NCI-H128 (cell line): ENCODE measurements around the gene ESR2.

ENCODE experiments used
- DNase-seq: peaks from one replicate; lab custom pipeline; 2025; ENCODE audit not compliant: unreplicated experiment; lab: John Stamatoyannopoulos, UW

The ESR2 gene

GRCh38 chr14:64092940-64093339 is 201.2 kb downstream of the ESR2 start:
- DNase-seq = no peak

- no peak for DNase-seq
Observed at GRCh38 chr14:64092338-64092737, 201.8 kb downstream of the ESR2 start.

GRCh38 chr14:64091217-64091616 is 203.0 kb downstream of the ESR2 start:
- no peak for DNase-seq

- DNase-seq = no peak
Observed at GRCh38 chr14:64089920-64090319, 204.3 kb downstream of the ESR2 start.

GRCh38 chr14:64088647-64088964 is 205.6 kb downstream of the ESR2 start:
- no peak for DNase-seq

- no peak for DNase-seq
Observed at GRCh38 chr14:64082837-64083236, 211.3 kb downstream of the ESR2 start.

- DNase-seq = no peak
Observed at GRCh38 chr14:64081174-64081746, 212.9 kb downstream of the ESR2 start.

GRCh38 chr14:64080452-64080851 is 213.7 kb downstream of the ESR2 start:
- DNase-seq = no peak

GRCh38 chr14:64075613-64076005 is 218.6 kb downstream of the ESR2 start:
- no peak for DNase-seq

GRCh38 chr14:64074961-64075612 is 219.1 kb downstream of the ESR2 start:
- no peak for DNase-seq

GRCh38 chr14:64069634-64070359 is 224.4 kb downstream of the ESR2 start:
- no peak for DNase-seq

- no peak for DNase-seq
Observed at GRCh38 chr14:64064447-64064846, 229.7 kb downstream of the ESR2 start.

- no peak for DNase-seq
Observed at GRCh38 chr14:64062381-64063115, 231.6 kb downstream of the ESR2 start.

GRCh38 chr14:64061706-64062105 is 232.5 kb downstream of the ESR2 start:
- DNase-seq = no peak

- no peak for DNase-seq
Observed at GRCh38 chr14:64061115-64061514, 233.1 kb downstream of the ESR2 start.

GRCh38 chr14:64060648-64061096 is 233.5 kb downstream of the ESR2 start:
- no peak for DNase-seq

GRCh38 chr14:64060199-64060545 is 234.0 kb downstream of the ESR2 start:
- DNase-seq = no peak

- no peak for DNase-seq
Observed at GRCh38 chr14:64059454-64060198, 234.5 kb downstream of the ESR2 start.

- no peak for DNase-seq
Observed at GRCh38 chr14:64053694-64054669, 240.2 kb downstream of the ESR2 start.
